ENCODE data around the gene EXOC7. TPM values are rescaled to one million over a fixed set of nuclear protein-coding genes. Genes with fewer than 3 reads are reported as not detected.

Gene EXOC7
- total and polyA plus RNA-seq, 5 experiments from 2014 or later: 46.0 to 210 (median 62.6) TPM

DNA sequence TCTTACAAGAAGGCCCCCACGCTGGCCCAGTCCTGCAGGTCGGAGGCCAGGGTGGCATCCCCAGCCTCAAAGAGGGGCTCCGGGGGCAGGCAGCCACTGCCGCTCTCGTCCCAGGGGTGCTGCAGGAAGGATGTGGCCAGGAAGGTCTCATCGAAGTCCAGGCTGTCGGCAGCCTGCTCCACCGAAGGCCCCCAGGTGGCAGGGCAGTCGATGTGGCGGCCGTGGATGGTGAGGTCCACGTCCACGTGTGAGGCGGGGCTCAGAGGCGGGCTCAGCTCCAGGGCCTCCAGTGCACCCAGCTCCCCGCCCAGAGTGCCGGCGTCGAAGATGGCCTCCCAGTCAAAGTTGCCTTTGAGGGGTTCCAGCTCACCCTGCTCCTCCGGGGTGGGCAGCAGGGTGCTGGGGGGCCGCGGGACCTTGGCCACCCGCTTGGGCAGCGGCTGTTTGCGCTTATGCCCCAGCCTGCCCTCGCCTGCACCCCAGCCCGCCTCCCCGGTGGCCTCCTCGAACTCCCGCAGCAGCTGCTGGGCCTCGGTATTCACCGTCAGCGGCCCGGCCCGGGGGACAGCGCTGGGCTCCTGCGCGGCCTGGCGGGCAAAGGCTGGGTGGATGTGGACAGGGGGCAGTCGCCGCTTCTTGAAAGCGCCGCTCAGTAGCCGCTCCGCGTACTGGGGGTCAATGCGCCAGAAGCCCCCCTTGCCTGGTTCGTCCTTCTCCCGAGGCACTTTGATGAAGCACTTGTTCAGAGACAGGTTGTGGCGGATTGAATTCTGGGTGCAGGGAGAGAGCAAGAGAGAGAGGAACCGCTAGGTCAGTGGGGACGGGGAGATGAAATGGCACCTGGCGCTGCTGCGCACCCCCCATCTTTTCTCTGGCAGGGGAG lies 34.0 kb upstream of the EXOC7 start:
- Mint-ChIP-seq H3K4me3 (peak overlapping the region in 2 of 10 donors; percentile 10 to 50), H3K27me3 (peaks cover 0 to 2% (median 0%) of the 10 kb centered on the region in 5 donors)
- POLR2A ChIA-PET: interaction anchor here (0.7 to 2.2 kb wide), 4 partner anchors 10 to 44 kb away, joined by 3 to 14 read pairs (median 6); no protein-coding TSS in a partner anchor

DNA sequence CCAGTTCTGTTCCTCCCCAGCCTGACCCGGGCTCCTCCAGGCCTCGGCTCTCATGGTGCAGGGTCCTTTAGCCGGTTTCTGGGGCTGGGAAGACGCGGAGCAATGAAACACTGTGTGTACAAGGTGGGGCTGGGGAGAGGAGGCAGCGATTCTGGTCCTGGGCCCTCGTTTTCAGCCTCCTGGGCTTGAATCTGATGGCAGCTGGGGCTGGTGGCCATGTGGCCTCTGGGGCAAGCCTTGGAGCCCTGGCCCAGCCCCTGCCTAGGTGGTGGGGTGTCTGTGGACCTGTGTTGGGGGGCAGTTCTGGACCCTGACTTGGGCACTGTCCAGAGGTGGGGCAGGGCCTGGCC lies 33.4 kb upstream of the EXOC7 start:
- DNase-seq (no peak), ATAC-seq (no peak)
- peaks cover 20 to 57% (median 51%) of the 10 kb centered on the region in 4 donors for H3K4me1 Mint-ChIP-seq
- H3K36me3 Mint-ChIP-seq: no peaks in the 10 kb centered on the region
- H3K4me3 Mint-ChIP-seq: peak overlapping the region in 1 of 10 donors; percentile 11
- H3K27ac Mint-ChIP-seq: peak overlapping the region in 7 of 10 donors; percentile 28 to 77 (median 72)
- H3K9me3 Mint-ChIP-seq: no peaks in the 10 kb centered on the region
- POLR2A ChIA-PET: interaction anchor here (0.7 to 2.2 kb wide), 4 partner anchors 14 to 45 kb away, joined by 3 to 14 read pairs (median 6); no protein-coding TSS in a partner anchor
- peaks cover 0 to 2% (median 0%) of the 10 kb centered on the region in 5 donors for H3K27me3 Mint-ChIP-seq

More for the DNA sequence above, 34.0 kb upstream of the EXOC7 start:
- no peaks in the 10 kb centered on the region for H3K36me3 Mint-ChIP-seq
- DNase-seq (no peak), ATAC-seq (no peak)
- peak overlapping the region in 2 of 10 donors; percentile 31 to 61 for H3K27ac Mint-ChIP-seq
- H3K9me3 Mint-ChIP-seq: no peaks in the 10 kb centered on the region
- peaks cover 26 to 63% (median 58%) of the 10 kb centered on the region in 4 donors for H3K4me1 Mint-ChIP-seq

DNA sequence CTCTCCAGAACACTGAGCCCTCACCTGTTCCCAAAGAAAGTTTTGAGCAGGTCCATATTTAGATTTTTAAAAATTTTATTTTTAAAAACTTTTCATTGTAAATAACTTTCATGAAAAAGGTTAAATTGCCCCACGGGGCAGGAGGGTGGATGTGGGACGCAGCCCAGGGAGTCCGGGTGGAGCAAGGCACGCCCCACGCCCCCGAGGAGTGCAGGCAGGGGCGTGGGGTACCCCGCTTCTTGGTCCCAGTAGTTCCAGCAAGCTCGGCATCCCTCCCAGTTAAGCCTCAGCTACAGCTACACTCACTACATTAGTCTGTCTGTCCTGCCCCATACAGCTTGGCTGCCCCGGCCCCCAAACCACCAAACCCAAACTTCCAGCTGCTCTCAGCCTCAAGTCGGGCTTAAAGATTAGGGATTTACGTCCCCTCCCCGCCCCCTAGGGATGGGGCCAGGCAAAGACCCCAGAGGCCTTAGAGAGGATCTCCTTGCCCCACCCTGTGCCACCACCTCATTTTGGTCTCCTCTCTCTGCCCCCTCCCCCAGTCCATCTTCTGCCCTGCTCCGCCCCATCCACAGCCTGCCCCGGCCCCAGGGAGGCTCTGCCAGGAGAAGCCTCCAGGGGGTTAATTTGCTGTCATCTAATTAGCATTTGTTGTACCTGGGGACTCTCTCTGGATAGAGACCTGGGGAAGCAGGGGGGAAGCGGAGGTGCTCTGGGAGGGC lies 32.9 kb upstream of the EXOC7 start:
- Mint-ChIP-seq H3K4me3 (peak overlapping the region in 3 of 10 donors; percentile 11 to 50 (median 18)), H3K27ac (peak overlapping the region in 7 of 10 donors; percentile 72 to 94 (median 74)), H3K9me3 (no peaks in the 10 kb centered on the region), H3K27me3 (peaks cover 0 to 2% (median 0%) of the 10 kb centered on the region in 5 donors), H3K36me3 (no peaks in the 10 kb centered on the region), H3K4me1 (peaks cover 19 to 55% (median 47%) of the 10 kb centered on the region in 4 donors)
- no peak for DNase-seq
- POLR2A ChIA-PET: interaction anchor here (1.1 to 2.1 kb wide), 4 partner anchors 15 to 135 kb away, joined by 3 to 14 read pairs (median 6); no protein-coding TSS in a partner anchor
- no peak for ATAC-seq

DNA sequence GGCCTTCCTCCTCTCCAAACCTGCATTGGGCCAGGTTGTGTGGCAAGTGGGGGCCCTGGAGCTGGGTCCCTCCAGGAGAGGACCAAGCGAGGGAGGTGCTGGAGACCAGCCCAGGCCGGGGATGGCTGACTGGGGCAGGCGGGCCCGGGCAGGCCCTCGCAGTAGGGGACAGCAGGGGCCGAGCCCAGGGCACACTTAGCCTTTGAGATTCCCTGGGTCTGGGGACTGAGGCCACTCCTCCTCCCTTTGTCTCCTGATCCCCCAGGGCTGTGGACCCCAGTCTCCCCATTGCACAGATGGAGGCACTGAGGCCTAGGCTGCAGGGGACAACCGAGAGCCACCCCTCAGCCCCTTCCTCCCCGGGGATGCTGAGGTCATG lies 32.2 kb upstream of the EXOC7 start:
- Mint-ChIP-seq H3K4me3 (peak overlapping the region in 5 of 10 donors; percentile 66 to 85 (median 84)), H3K27ac (peak overlapping the region in 6 of 10 donors; percentile 78 to 94 (median 94)), H3K4me1 (peaks cover 23 to 57% (median 46%) of the 10 kb centered on the region in 4 donors), H3K9me3 (no peaks in the 10 kb centered on the region), H3K36me3 (no peaks in the 10 kb centered on the region), H3K27me3 (peaks cover 0 to 2% (median 0%) of the 10 kb centered on the region in 5 donors)
- no peak for DNase-seq
- ATAC-seq: no peak
- POLR2A ChIA-PET: interaction anchor here (1.1 to 2.1 kb wide), 6 partner anchors 16 to 136 kb away, joined by 3 to 14 read pairs (median 5); no protein-coding TSS in a partner anchor

DNA sequence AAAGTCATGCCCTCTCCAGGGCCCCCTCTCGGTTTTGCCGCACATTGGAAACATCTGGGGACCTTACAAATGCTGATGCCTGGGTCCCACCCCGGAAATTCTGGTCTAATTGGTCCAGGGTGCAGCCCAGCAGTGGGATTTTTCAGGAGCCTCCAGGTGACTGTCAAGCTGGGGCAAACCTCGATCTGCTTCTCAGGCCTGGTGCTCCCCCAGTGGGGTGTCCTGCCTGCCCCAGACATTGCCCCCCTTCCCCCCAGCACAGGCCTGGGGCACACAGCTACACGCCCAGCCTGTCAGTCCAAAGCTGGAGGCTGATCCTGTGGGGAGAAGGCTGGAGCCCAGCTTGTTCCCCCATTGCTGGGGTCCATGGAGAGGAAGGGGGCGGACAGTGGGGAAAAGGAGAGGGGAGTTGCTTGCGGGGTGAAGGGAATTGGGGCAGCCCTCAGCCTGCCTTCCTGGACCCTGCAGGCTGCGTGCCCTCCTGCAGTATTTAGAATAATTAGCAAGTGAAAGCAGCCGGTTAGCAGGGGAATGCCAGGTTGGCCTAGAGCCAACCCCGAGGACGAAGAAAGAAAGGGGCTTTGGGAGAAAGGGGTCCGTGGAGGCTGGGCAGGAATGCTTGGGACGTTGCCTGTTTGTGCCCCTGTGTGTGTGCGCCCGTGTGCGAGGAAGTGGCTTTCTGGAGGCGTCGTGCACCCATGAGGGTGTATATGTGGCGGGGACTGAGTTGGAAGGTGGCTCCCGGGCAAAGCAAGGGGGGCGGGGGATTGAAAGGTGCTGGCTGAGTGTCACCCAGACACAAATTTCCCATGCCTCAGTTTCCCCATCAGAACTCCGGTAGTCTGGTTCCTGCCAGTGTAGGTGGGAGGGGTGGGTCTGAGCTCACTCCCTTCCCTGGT lies 31.6 kb upstream of the EXOC7 start:
- peak overlapping the region in 9 of 10 donors; percentile 43 to 85 (median 74) for H3K4me3 Mint-ChIP-seq
- peak overlapping the region; percentile 65 to 95 (median 93) for H3K27ac Mint-ChIP-seq
- H3K36me3 Mint-ChIP-seq: no peaks in the 10 kb centered on the region
- H3K27me3 Mint-ChIP-seq: peaks cover 0 to 2% (median 0%) of the 10 kb centered on the region in 5 donors
- H3K4me1 Mint-ChIP-seq: peaks cover 24 to 60% (median 45%) of the 10 kb centered on the region in 4 donors
- H3K9me3 Mint-ChIP-seq: no peaks in the 10 kb centered on the region
- POLR2A ChIA-PET: interaction anchor here (0.6 to 6.2 kb wide), 13 partner anchors 8 to 136 kb away, joined by 3 to 56 read pairs (median 4); partner anchors contain the start of gene FOXJ1
- ATAC-seq (peak; percentile 41 to 52), DNase-seq (no peak)

DNA sequence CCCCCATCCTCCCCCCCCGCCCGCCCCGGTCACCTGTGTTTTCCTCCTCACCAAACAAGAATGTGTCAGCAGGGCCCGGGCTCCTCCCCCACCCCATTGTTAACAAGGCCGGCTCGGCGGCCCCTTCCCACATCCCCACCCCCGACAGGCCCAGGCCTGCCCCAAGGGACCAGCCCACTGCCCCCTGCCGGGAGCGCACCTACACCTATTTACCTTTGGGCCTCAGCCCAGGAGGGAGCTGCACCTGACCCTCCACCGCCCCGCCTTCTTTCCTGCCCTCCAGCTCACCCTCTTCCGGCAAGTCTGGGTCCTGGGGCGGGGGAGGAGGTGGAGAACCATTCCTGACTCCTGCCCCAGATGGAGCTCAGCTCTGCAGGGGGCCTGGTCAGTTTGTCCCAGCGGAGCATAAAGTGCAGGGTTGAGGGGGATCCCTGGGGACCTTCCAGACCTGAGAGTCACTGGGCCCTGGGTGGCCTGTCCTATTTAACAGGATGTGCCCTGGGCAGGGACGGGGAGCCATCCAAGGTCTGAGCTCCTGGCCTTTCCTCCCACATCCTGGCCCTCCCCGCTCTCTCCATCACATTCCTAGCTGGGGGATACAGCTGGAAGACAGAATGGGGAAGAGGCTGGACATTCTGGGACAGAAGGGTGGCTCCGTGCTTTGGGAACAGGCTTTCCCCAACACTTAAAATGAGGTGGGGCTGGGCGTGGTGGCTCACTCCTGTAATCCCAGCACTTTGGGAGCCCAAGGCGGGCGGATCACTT lies 29.2 kb upstream of the EXOC7 start:
- H3K4me1 Mint-ChIP-seq: peaks cover 20 to 54% (median 31%) of the 10 kb centered on the region in 4 donors
- no peaks in the 10 kb centered on the region for H3K36me3 Mint-ChIP-seq
- ATAC-seq (no peak), DNase-seq (no peak)
- H3K27me3 Mint-ChIP-seq: no peaks in the 10 kb centered on the region
- no peaks in the 10 kb centered on the region for H3K9me3 Mint-ChIP-seq
- no peak overlapping the region for H3K27ac Mint-ChIP-seq
- no peak overlapping the region for H3K4me3 Mint-ChIP-seq
- POLR2A ChIA-PET: interaction anchor here (0.5 to 6.2 kb wide), 3 partner anchors 10 to 49 kb away, joined by 4 to 56 read pairs (median 8); partner anchors contain the start of gene FOXJ1

DNA sequence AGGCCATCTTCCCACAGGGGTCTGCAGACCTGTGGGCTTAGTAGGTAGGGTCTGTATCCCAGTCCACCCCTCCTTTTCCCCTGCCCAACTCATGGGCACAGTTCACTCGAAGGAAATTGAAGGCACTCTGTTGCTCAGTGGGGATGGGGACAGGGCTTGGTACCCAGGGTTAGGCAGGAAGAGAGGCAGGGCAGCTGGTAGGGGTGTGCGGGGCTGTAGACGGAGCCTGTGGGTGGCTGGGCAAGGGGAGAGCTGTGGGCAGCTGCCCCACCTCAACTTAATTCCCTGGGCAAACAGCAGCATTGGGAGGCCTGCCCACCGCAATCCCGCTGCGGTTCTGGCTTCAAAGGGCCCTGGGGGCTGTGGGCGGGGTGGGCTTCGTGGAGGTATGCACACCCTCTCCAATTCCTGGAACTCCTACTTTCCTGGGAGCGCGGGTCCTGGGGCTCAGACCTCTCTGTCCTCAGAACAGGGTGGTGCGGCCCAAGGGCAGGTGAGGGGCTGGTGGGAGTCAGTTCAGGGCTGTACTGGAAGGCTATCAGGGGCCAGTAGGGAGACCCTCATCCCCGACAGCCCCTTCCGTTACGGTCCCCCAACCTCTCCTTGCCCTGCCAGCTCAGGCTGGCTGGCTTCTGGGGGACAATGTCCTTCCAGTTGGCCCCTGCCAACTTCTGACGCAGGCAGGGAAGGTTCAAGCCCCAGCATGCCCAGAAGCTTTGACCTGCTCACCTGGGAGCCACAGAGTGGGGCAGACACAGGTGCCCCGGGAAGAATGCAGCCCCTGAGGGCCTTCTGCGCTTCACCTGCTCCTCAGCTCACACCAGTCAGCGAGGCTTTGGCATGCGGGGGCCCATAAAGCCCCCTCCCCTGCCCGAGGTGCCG lies 28.3 kb upstream of the EXOC7 start:
- POLR2A ChIA-PET: interaction anchor here (2.6 to 14.8 kb wide), 3 partner anchors 10 to 139 kb away, joined by 8 to 152 read pairs (median 56); partner anchors contain the start of gene FOXJ1
- H3K9me3 Mint-ChIP-seq: no peaks in the 10 kb centered on the region

DNA sequence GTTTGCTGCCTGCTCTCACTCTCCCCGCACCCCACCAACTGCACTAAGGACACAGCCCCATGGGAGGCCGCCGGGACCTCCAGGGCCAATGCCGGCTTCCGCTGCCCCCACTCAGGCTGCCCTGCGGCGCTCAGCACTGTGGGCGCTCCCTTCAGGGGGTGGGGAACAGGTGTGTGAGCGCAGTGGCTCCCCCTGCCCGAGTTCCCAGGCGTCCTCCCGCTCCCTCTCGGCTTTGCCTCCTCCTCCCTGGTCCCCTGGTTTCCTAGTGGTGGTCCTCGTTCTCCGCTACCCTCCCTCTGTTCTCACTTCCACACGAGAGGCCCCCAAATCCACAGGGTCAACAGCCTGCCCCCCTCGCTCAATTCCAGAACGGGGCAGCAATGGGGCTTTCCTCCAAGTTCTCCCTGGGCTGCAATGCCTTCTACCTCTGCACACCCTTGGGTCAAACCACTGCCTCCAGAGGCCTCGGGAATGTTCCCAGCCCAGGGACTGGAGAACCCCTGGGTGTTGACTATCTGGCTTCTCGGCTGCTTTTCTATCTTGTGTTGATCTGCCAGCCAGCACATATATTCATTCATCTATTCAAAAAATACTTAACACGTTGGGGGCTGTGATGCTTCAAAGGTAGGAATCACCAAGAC lies 27.6 kb upstream of the EXOC7 start:
- Mint-ChIP-seq H3K27me3 (no peaks in the 10 kb centered on the region), H3K27ac (peak overlapping the region in 7 of 10 donors; percentile 2 to 91 (median 60)), H3K4me1 (peaks cover 27 to 56% (median 37%) of the 10 kb centered on the region in 4 donors), H3K36me3 (no peaks in the 10 kb centered on the region), H3K4me3 (peak overlapping the region in 1 of 10 donors; percentile 25), H3K9me3 (no peaks in the 10 kb centered on the region)
- DNase-seq: no peak
- POLR2A ChIA-PET: interaction anchor here (2.6 to 14.8 kb wide), 3 partner anchors 9 to 140 kb away, joined by 8 to 152 read pairs (median 56); partner anchors contain the start of gene FOXJ1
- no peak for ATAC-seq

More for the DNA sequence above, 28.3 kb upstream of the EXOC7 start:
- Mint-ChIP-seq H3K4me1 (peaks cover 24 to 56% (median 35%) of the 10 kb centered on the region in 4 donors), H3K27me3 (no peaks in the 10 kb centered on the region), H3K27ac (peak overlapping the region in 7 of 10 donors; percentile 2 to 91 (median 60)), H3K4me3 (no peak overlapping the region), H3K36me3 (no peaks in the 10 kb centered on the region)
- ATAC-seq: no peak
- DNase-seq: no peak

DNA sequence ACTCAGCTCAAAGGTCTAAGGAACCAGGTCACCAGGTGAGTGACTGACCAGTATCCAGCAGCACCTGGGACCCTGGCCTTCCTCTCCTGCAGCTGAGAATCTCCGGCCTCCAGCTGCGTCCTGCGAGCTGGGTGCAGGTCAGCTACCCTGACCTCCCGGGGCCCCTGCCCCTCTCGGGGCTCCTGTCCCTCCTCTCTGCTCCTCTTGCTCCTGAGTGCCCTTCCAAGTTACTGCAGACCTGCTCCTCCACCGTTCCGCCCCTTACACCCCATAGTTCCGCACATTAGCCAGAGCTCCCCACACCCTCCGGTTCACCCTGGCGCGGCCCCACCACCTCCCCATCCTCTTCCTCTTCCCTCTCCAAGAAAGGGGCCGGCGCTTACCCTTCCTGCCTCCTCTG lies 26.9 kb upstream of the EXOC7 start:
- H3K9me3 Mint-ChIP-seq: no peaks in the 10 kb centered on the region
- POLR2A ChIA-PET: interaction anchor here (1.0 to 14.8 kb wide), 3 partner anchors 13 to 141 kb away, joined by 3 to 152 read pairs (median 56); partner anchors contain the start of gene FOXJ1
- no peak for DNase-seq
- ATAC-seq: no peak
- H3K27me3 Mint-ChIP-seq: no peaks in the 10 kb centered on the region
- H3K36me3 Mint-ChIP-seq: no peaks in the 10 kb centered on the region
- H3K4me1 Mint-ChIP-seq: peaks cover 29 to 54% (median 37%) of the 10 kb centered on the region in 4 donors
- H3K4me3 Mint-ChIP-seq: no peak overlapping the region
- H3K27ac Mint-ChIP-seq: peak overlapping the region in 3 of 10 donors; percentile 38 to 84 (median 53)
